GM12875 (cell line): ENCODE data around the gene CGB1.
"Not testable (repeated sequence)": the region's sequence is repeated elsewhere in the genome, so short reads cannot be mapped to it uniquely, and the experiment has no call there.

Experiments
- H3K4me3 ChIP-seq: one replicate; pipeline ENCODE4 v1.5.1; 2011; ENCODE audit warnings: low read depth, low read length, control low read depth
- CTCF ChIP-seq: IDR thresholded peaks from 2 replicates; pipeline ENCODE4 v1.5.1; 2011; ENCODE audit warnings: low read depth, mild to moderate bottlenecking, control low read depth, inconsistent platforms, low read length, moderate library complexity, borderline replicate concordance; ENCODE audit not compliant: insufficient read depth

The CGB1 gene

GRCh38 chr19:49058562-49058961 lies 21.9 kb upstream of the CGB1 start:
- no peak for TF ChIP-seq CTCF

DNA sequence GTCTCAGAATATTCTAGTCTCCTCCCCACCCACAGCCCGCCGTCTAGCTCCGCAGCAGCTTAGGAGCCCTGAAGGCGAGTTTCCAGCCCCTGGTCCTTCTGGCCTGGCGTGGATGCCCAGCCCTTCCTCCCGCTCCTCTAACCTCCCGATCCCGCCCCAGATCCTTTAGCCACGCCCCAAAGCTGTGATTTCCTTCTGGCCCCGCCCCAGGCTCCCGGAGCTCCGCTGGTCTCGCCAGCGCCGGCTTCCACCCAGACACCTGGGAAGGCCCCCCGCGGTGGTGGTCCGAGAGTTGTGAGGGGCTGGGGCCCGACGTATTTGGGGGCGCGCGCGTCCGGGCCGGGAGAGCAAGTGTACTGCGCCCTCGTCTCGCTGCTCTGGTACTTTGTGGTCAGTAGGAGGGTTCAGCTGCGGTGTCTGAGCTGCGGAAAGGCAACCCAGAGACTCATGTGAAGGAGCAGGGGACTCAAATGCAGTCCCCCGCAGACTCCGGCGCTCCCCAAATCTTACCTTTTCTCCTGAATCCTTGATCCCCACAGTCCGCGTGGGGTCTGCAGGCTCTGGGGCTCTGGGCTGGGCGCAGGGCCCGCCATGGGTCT lies 21.0 kb upstream of the CGB1 start, which contains the start of gene CGB7:
Gene CGB7 (minus strand): TSS at position 114 of the 599 bp plus-strand sequence. CDS start 2,374 bp downstream, outside the sequence.
- no peak within 1 kb of the TSS for H3K4me3 ChIP-seq
- no peak for TF ChIP-seq CTCF

More at GRCh38 chr19:49058562-49058961, 21.9 kb upstream of the CGB1 start:
- no peak overlapping the region for H3K4me3 ChIP-seq

GRCh38 chr19:49056902-49057596 lies 20.4 kb upstream of the CGB1 start:
- H3K4me3 ChIP-seq: not testable (repeated sequence)

DNA sequence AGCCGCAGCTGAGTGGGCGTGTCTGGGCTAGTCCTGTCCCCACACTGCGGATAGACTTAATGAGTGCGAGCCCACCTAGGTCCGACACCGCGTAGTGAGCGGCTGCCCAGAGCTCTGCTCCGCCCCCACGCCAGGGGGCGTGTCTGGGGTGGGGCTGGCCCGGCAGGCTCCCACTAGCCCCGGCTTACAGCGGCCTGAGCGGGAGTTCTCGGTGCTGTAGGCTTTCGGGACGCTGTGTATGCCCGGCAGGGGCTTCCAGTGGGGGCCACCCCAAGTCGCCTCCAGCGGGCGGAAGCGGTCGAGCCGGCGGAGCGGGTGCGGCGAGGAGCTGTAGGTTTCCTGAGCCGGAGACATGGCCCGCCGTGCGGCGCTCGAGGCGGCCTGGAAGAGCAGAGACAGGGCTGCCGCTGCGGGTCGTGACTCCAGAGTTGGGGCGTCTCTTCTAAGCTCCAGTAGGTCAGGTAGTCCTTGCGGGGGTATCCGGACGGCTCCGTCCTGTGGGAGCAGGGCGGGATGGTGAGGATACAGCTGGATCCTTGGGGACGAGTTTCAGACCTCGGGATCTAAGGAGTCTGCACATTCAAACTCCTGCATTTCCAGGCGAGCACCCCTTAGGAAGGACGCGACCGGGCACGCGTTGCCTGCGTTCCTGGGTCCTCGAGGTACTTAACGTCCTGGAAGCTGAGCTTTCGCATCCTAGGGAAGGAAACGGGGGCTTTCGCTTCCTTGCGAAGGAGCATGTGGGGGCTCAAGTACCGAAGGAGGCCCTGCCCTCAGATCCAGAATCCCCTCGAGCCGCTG lies 19.6 kb upstream of the CGB1 start:
- TF ChIP-seq CTCF: no peak
- peak overlapping the region; percentile 36 for H3K4me3 ChIP-seq

DNA sequence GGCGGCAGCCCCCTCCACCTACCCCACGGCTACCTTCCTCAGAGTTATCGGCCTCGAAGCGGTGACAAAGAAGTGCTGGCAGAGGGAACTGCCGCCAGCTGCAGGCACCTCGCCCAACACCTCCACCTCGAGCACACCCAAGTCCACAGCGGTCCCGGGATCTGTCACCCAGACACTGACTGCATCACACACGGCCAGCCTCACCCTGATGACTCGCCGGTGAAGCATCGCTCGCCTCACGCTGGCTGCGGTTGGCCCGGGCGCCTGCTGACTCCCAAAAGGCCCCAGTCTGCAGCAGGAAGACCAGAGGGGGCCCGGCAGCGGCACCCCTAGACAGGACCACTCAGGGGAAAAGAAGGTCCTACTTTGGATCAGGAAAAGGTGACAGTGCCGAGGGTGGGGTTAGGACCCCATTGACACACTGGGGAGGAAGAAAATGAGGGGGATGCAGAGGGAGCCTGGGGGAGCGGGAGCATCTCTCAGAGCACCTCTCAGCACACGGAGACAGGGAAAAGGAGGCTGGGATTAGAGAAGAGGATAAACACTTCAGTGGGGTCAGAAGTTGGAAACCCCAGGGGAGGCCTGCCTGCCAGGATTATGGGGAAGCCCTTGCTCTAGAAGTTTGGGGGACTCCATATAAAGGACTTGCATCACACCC lies 13.8 kb upstream of the CGB1 start:
- not testable (repeated sequence) for H3K4me3 ChIP-seq

DNA sequence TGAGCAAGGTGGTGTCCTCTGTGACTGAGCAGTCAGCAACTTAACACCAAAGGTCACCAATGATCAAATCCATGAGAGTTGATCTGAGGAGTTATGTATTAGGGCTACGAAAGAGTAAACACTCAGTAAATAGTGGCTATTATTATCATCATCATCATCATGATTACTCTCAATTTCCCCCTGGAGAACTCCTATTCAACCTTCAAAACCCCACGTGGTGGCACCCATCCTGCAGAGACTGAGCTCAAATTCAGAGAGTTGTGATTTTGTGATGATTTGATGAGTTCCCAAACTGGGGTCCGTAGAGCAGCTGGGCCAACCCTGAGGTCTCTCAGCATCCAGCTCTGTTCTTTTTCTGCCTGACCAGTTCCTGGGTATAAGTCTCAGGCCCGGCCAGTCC lies 13.1 kb upstream of the CGB1 start:
- H3K4me3 ChIP-seq: not testable (repeated sequence)

DNA sequence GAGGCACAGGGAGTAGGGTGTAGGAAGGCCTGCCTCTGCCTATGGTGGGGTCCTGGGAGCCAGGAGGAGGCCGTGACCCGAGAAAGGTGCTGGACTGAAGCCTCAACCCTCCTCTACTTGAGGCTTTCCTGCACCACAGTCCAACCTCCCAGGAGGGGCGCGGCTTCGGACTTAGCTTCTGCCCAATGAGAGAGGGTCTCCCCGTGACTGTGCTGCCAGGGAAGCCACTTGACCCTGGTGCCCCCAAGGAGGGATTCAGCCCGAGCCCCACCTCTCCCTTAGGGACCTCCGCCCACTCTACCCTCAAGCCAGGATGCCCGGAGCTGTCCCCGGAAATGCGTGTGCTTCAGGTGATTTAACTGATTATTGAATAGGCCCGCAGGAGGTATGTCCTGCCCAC lies 12.3 kb upstream of the CGB1 start, which contains the start of gene CGB8:
Gene CGB8 (minus strand): TSS at position 101 of the 400 bp plus-strand sequence. CDS start 372 bp downstream, outside the sequence.
- H3K4me3 ChIP-seq: not testable (repeated sequence)

GRCh38 chr19:49043548-49043947 lies 6.9 kb upstream of the CGB1 start, which contains the start of gene CGB5:
Gene CGB5, plus strand, starts transcription at chr19:49043848. Its CDS starts 362 bp downstream, at chr19:49044210.
- H3K4me3 ChIP-seq: not testable (repeated sequence)

GRCh38 chr19:49042666-49043065 lies 6.0 kb upstream of the CGB1 start:
- not testable (repeated sequence) for H3K4me3 ChIP-seq

DNA sequence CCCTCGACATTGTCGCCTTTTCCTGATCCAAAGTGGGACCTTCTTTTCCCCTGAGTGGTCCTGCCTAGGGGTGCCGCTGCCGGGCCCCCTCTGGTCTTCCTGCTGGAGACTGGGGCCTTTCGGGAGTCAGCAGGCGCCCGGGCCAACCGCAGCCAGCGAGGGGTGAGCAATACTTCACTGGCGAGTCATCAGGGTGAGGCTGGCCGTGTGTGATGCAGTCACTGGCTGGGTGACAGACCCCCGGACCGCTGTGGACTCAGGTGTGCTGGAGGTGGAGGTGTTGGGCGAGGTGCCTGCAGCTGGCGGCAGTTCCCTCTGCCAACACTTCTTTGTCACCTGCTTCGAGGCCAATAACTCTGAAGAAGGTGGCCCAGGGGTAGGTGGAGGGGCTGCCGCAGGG lies 5.5 kb upstream of the CGB1 start:
- no peak for TF ChIP-seq CTCF
- H3K4me3 ChIP-seq: no peak overlapping the region

DNA sequence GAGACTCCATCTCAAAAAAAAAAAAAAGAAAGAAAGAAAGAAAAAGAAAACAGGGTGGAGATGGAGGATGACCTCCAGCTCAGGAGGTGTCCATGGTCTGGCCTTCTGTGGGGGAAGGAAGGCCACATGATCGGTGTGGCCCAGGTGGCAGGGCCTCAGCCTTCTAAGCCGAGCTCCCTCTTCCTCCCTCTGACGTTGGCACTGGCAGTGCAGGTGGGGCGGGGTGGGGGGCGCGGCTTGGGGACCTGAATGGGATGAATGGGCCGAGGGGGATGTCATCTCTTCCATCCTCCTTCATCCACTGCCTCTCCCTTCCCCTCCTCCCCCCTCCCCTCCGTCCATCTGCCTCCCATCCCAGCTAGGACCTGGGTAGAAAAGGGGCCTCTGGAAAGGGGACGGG lies 3.0 kb upstream of the CGB1 start:
- not testable (repeated sequence) for H3K4me3 ChIP-seq

DNA sequence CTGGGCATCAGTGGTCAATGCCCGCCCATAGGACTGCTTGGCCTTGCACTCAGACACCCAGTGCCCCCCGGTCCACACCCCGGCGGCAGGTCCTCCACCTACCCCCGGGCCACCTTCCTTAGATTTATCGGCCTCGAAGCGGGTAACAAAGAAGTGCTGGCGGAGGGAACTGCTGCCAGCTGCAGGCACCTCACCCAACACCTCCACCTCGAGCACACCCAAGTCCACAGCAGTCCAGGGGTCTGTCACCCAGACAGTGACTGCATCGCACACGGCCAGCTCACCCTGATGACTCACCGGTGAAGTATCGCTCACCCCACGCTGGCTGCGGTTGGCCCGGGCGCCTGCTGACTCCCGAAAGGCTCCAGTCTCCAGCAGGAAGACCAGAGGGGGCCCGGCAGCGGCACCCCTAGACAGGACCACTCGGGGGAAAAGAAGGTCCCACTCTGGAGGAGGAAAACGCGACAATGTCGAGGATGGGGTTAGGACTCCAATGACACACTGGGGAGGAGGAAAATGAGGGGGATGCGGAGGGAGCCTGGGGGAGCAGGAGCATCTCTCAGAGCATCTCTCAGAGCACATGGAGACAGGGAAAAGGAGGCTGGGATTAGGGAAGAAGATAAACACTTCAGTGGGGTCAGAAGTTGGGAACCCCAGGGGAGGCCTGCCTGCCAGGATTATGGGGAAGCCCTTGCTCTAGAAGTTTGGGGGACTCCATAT lies 2.0 kb upstream of the CGB1 start:
- H3K4me3 ChIP-seq: not testable (repeated sequence)

GRCh38 chr19:49038111-49038510 lies 1.4 kb upstream of the CGB1 start:
- not testable (repeated sequence) for H3K4me3 ChIP-seq
